GM10847 (cell line): ENCODE measurements around the gene SPECC1.

Experiments used
- POLR2A ChIP-seq: IDR thresholded peaks from 2 replicates; pipeline ENCODE4 v1.6.1; 2011; ENCODE audit not compliant: insufficient read length; ENCODE audit errors: extremely low read depth

SPECC1 gene

DNA sequence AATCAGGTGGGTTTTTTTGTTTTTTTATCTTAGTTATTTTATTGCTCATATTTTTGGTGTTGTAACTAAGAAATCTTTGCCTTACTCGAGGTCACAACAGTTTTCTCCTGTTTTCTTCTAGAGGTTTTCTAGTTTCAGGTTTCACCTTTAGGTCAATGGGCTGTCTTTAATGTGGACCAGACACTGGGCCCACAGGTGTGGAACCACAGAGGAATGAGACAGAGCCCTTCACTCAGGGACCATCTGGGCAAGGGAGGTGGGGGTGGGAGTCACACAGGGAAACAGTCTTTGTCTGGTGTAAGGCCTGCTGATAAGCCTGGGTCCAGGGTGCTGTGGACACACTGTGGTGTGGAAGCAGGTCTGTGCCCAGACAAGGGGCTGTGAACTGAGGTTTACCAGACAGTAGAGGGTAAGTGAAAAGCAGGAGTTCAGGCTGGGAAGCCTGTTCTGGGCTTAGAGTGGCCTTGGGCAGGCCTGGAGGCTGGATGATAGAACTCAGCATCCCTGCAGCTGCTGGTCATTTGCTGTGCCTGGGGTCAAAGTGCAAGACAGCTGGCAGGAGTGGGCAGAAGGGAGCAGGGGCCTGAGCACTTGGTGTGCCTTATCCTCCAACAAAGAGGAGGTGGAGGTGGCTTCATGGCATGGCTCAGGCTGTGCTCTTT is 75.6 kb downstream of the SPECC1 start:
- no peak for TF ChIP-seq POLR2A

DNA sequence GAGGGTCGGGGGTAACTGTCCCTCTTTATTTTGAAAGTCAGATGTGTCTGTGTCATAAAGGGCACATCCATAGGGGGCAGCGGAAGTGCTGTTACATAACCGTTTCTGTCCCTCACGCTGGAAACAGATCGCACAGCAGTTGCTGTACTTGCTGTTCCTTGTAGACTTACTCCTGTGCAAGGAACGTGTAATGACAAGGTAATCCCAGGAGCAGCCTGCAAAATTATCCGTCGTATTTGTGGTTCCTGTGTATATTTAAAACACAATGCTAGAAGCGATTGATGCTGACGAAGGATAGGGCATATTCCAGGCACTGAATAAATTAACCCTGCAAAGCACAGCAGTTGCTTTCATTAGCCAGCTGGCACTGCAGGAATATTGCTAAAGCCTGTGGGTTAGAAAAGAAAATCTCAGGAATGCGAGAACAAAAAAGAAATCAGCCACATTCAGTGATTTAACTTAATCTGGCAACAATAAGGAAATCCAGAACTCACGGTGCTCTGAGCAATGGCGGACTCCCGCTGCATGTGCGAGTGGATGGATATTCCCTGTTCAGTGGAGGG is 76.2 kb downstream of the SPECC1 start:
- TF ChIP-seq POLR2A = no peak

DNA sequence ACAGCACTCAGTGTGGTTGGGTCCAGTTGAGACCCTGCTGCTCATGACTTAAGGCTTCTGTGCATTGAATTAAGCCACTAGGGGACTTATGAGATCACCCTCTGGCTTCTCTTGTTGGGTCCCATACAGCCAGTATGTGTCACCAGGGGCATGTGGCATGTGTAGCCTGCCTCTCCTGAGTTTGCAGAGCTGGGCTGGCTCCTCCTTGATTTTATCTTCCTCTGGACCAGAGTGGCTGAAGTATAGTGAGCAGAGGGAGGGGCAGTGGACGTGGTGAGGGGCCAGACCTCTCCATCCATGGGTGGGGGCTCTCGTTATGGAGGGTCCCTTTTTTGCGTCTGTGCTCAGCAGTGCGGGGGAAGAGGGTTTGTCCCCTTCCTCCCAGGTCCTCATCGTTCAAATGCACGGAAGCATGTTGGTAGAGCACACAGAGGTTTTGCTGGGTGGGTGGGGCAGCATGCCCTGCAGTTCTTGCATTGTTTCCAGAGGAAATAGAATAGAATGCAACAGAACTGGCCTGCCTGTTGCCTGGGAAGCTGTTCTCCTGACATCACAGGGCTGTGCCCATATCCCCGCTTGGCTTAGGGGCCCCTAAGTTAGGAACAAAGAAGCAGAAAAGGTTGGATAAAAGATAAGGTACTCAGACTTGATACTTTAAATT is 77.4 kb downstream of the SPECC1 start:
- TF ChIP-seq POLR2A = no peak

DNA sequence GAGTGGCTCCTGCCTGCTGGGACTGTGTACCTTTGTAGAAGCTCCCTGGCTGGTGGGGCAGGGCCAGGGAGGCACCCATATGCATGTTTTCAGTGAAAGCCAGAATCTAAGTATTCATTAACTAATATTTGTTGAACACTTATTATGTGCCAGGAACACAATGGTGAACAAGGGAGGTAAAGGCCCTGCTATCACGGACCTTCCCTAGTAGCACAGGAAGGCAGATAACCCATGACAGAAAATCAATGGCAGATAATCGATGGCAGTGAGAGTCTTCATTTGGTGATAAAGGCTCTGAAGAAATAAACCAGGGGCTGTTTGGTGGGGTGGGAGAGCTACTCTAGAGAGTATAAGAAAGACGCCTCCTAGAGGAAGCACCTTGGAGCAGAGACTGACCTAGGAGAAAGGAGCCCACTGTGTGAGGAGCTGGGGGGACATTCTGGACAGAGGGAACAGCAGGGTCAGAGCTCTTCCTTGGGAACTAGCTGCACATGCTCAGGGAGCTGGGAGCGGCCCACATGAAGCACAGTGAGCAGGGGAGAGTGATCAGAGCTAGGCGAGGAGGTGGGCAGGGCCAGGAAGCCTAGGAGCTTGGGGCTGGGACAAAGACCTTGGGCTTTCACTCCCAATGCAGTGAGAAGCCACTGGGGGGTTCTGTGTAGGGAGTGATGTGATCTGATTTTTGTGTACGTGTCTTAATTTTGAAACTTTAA is 78.5 kb downstream of the SPECC1 start:
- TF ChIP-seq POLR2A = no peak

GRCh38 chr17:20089756-20090547 is 80.8 kb downstream of the SPECC1 start:
- TF ChIP-seq POLR2A = no peak

DNA sequence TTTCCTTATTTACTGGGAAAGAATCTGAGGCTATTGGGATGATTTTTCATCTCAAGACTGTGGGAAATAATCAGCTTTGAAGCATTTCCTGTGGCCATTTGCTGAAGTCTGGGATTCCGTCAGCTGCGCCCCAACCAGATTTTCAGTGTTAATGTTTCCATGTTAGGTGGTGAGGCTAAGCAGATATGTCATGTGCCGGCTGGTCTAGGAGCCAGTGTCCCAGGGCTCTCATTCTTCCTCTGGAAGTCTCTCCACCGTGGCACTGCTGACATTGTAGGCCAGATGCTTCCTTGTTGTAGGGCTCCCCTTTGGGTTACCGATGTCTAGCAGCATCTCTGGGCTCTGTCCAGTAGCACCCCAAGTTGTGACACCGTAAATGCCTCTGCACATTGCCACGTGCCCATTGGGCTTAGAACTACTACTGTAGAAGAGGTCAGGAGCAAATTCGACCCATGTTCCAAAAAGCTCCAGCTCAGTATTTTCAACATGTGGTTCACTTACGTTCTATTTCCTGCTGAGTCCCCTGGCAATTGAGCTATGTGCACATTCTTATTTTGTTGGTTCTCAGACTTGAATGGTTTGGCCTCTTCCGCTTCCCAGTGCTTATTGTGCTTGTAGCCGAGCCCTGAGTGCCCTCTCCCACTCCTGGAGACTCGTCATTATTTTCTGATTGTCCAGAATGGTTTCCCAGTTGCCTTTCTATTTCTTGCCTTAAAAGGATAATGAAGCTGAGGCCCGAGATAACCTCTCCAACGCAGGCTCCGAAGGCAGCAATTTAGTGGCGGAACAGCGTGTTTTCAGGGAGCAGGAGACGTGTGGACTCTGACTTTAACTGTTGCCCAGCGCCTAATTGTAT is 82.2 kb downstream of the SPECC1 start:
- no peak for TF ChIP-seq POLR2A

DNA sequence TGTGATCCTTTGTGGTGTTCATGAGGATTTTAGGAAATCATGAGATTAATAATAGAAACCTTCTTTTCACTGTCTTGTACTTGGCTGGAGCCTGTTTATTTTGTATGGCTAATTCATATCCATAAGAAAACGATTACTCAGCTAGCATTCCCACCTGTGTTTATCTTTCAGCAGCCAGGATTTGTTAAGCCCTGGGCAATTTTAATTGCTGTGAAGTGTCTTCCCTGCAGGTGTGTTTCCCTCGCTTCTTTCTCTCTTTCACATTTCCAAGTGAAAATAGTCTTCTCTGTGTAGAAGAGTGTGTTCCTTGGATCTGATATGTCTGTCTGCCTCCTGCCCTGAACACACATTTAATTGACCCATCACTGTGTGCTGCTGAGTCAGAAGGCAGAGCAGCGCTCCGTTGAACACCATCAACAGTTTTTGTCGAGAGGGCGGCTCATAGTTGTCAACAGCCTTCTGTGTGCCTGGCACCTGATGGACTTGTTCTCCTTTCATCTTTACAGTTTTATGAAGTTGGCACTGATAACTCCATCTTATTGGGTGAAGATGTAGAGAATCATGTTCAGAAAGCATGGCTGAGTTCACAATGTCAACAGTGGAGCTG is 83.2 kb downstream of the SPECC1 start:
- TF ChIP-seq POLR2A = no peak

- TF ChIP-seq POLR2A = no peak
These were observed 83.9 kb downstream of the SPECC1 start for GRCh38 chr17:20092973-20093626.

GRCh38 chr17:20094777-20095176 is 85.6 kb downstream of the SPECC1 start:
- TF ChIP-seq POLR2A = no peak

DNA sequence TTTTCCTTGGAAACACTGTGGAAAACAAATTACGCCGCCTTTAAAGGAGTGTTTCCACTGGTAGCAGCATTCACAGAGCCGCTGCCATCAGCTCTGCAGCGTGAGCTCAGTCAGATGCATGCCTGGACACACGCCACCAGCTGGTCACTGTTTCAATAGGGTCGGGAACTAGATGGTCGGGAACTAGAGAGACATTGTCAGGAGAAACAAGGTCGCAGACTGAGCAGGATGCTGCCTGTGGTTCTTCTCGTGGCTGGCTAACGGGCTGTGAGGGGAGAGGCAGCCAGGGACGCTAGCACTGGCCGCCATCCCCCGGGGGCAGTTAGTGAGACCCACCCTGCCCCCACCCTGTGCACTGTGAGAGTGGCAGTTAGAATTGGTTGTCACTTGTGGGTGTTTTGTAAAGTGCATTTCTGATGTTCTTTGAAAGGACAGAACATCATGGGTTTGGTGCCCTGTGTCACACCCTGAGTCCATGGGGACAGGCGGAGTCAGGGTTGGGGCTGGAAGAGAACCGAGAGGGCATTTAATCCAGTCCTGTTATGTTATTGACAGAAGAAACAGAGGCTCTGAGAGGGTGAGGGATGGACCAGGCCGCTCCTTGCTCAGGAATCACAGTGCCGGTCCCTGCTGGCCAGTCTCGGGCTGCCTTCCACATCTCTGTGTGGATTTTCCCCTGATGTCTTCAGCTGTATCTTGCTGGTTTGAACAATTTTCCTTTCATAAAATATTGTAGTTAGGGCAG is 86.3 kb downstream of the SPECC1 start:
- no peak for TF ChIP-seq POLR2A

DNA sequence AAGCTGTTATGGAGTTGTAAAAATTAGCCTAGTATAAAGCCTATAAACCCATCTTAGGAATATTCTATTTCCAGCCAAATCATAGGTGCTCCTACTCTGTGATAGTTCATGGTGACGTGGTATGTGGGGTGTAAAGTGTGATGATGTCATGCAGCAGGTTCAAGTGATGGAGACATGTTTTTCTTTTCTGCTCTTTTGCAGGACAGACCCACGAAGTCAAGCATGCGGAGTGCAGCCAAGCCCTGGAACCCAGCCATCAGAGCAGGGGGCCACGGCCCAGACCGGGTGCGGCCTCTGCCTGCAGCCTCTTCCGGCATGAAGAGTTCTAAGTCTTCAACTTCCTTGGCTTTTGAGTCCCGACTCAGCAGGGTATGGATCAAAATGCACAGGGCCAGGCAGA is 87.3 kb downstream of the SPECC1 start:
- no peak for TF ChIP-seq POLR2A

DNA sequence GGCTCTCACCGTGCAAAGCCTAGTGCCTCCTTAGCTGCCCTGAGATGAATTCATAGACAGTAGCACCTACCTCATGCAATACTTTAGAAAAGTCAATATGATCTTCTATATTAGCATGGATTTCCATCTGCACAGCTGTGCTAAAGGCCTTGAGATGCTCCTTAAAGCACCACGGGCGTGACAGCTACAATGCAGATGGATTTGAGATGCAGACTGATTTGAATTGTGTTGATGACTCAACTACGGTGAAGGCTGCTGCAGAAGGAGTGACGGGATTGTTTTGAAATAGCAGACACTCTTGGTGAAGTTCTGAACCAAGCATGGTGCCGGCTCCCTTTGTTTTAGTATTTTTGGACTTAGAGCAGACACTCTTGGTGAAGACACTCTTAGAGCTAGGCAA is 88.2 kb downstream of the SPECC1 start:
- TF ChIP-seq POLR2A = no peak

DNA sequence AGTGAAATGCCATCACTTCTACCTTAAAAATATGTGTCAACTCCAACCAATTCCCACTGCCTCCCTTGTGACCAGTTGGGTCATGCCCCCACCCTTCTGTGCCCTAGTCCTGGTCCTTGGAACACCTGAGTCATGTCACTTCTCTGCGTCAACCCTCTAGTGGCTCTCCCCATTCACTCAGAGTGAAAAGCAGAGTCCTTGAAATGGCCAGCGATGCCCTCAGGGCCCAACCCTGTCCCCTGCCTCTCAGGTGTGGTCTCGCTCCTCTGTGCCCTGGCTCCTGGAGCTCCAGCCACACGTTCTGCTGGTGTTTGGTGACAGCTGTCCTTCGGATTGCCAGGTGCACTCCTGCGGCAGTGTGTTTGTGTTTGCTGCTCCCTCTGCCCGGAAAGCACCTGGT is 89.2 kb downstream of the SPECC1 start:
- no peak for TF ChIP-seq POLR2A
